Activated T-helper 2 cell treated with anti-CD3 and anti-CD28 coated beads, Interferon-gamma antibody, Interleukin-2, Interleukin-4, amounts not matched to agents 10 μg/mL and 5 μg/mL and 100 μg/mL, durations not matched to agents 14 hours and 24 hours and 36 hours (primary cell): ENCODE data around the gene UQCR11. TPM values are rescaled to one million over a fixed set of nuclear protein-coding genes. Genes with fewer than 3 reads are reported as not detected.

Source experiments
- DNase-seq: peaks from one replicate; pipeline ENCODE4 v3.0.0; 2021; ENCODE audit warnings: low spot score
- H3K27ac Mint-ChIP-seq: one replicate; pipeline ENCODE4 v1.8.0; 2021; ENCODE audit warnings: mixed read lengths
- H3K27me3 Mint-ChIP-seq: one replicate; pipeline ENCODE4 v1.8.0; 2021; ENCODE audit warnings: low read depth, mixed read lengths
- H3K36me3 Mint-ChIP-seq: one replicate; pipeline ENCODE4 v1.8.0; 2021; ENCODE audit warnings: low read depth, mixed read lengths
- H3K4me1 Mint-ChIP-seq: one replicate; pipeline ENCODE4 v1.8.0; 2021; ENCODE audit warnings: low read depth, mixed read lengths
- H3K4me3 Mint-ChIP-seq: one replicate; pipeline ENCODE4 v1.8.0; 2021; ENCODE audit warnings: low read depth, mild to moderate bottlenecking, moderate library complexity, mixed read lengths
- H3K9me3 Mint-ChIP-seq: one replicate; pipeline ENCODE4 v1.8.0; 2021; ENCODE audit warnings: mixed read lengths
- intact Hi-C: fragments of 100-400 bp; cut with micrococcal nuclease; formaldehyde crosslinking; loops from one replicate; pipeline ENCODE4 v1.15.1; 2023
- total RNA-seq: library from RNA; stranded (reverse); gene quantifications from 2 replicates; pipeline ENCODE4 v1.2.3, GENCODE V29; 2022

Gene UQCR11
- total RNA-seq, 1 donor from 2014 or later = 184 TPM

GRCh38 chr19:1587872-1588271, 17.4 kb downstream of the UQCR11 start:
- Mint-ChIP-seq H3K9me3 (no peaks in the 10 kb centered on the region), H3K4me3 (no peak overlapping the region), H3K27ac (no peak overlapping the region), H3K36me3 (peaks cover 49% of the 10 kb centered on the region), H3K4me1 (peaks cover 16% of the 10 kb centered on the region), H3K27me3 (no peaks in the 10 kb centered on the region)
- no peak for DNase-seq
- intact Hi-C loops = no loop called here

DNA sequence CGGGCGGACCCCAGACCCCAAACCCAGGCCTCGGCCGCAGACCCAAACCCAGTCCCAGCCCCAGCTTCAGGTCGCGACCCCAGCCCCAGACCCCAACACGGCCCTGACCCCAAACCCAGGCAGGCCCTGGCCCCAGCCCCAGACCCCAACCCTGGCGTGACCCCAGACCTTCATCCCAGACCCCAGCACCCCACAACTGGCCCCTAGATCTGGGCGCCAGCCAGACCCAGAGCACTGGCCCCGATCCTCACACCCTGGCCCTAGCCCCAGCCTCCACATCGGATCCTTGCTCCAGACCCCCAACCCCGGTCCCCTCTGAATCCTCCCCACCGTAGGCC, 20.1 kb downstream of the UQCR11 start:
- no peak for DNase-seq
- Mint-ChIP-seq H3K4me3 (no peak overlapping the region), H3K4me1 (peaks cover 6% of the 10 kb centered on the region), H3K36me3 (peaks cover 60% of the 10 kb centered on the region), H3K27me3 (no peaks in the 10 kb centered on the region), H3K9me3 (no peaks in the 10 kb centered on the region), H3K27ac (no peak overlapping the region)
- intact Hi-C loops = no loop called here

- Mint-ChIP-seq H3K36me3 (peaks cover 64% of the 10 kb centered on the region), H3K4me3 (no peak overlapping the region), H3K27ac (no peak overlapping the region), H3K9me3 (no peaks in the 10 kb centered on the region), H3K27me3 (no peaks in the 10 kb centered on the region), H3K4me1 (peaks cover 5% of the 10 kb centered on the region)
- intact Hi-C loops = no loop called here
- no peak for DNase-seq
These were observed 20.6 kb downstream of the UQCR11 start for GRCh38 chr19:1584500-1585242.

DNA sequence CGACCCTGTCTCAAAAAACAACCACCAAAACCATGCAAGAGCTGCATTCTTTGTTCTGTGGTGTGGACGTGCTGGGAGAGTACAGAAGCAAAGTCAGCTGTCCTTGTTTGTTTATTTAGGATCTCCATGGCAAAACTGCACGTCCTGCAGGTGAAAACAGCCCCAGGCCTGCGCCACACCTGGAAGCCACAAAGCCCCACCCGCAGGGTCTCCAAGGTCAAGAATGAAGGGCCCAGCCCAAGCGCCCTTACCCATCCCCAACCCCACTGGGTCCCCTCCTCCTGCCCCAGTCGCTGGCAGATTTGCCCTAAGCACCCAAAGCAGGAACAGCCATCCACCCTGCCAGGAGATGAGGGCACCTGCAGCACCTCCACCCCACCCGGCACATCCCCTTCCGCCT, 23.1 kb downstream of the UQCR11 start:
- Mint-ChIP-seq H3K4me3 (no peak overlapping the region), H3K36me3 (peaks cover 60% of the 10 kb centered on the region), H3K9me3 (no peaks in the 10 kb centered on the region), H3K4me1 (no peaks in the 10 kb centered on the region), H3K27me3 (no peaks in the 10 kb centered on the region), H3K27ac (no peak overlapping the region)
- intact Hi-C loops = no loop called here
- no peak for DNase-seq

DNA sequence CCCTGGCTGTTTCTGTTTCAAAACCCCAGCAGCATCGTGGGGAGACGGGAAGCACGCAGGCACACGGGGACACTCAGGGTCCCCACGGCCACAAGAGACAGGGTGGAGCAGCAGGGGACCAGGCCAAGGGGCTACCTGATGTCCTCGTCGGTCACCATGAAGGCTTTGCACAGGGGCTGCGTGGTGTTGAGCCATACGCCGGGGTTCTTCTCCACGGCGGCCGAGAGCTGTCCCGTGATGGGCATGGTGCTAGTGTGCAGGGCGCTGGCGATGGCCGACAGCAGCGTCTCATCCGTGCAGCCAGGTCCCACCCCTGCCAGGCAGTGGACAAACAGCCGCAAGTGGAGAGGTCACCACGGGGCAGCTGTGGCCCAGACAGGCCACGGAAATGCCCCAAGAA, 24.3 kb downstream of the UQCR11 start:
- intact Hi-C loops = no loop called here
- H3K36me3 Mint-ChIP-seq = peaks cover 54% of the 10 kb centered on the region

GRCh38 chr19:1580382-1580781, 24.9 kb downstream of the UQCR11 start:
- no peak overlapping the region for H3K4me3 Mint-ChIP-seq
- no peaks in the 10 kb centered on the region for H3K9me3 Mint-ChIP-seq
- H3K36me3 Mint-ChIP-seq = peaks cover 52% of the 10 kb centered on the region
- no peak overlapping the region for H3K27ac Mint-ChIP-seq
- no peaks in the 10 kb centered on the region for H3K4me1 Mint-ChIP-seq
- intact Hi-C loops = no loop called here
- DNase-seq = no peak
- no peaks in the 10 kb centered on the region for H3K27me3 Mint-ChIP-seq

More for the DNA sequence above, 24.3 kb downstream of the UQCR11 start:
- Mint-ChIP-seq H3K27me3 (no peaks in the 10 kb centered on the region), H3K27ac (no peak overlapping the region), H3K4me1 (no peaks in the 10 kb centered on the region), H3K9me3 (no peaks in the 10 kb centered on the region), H3K4me3 (no peak overlapping the region)
- DNase-seq = no peak

DNA sequence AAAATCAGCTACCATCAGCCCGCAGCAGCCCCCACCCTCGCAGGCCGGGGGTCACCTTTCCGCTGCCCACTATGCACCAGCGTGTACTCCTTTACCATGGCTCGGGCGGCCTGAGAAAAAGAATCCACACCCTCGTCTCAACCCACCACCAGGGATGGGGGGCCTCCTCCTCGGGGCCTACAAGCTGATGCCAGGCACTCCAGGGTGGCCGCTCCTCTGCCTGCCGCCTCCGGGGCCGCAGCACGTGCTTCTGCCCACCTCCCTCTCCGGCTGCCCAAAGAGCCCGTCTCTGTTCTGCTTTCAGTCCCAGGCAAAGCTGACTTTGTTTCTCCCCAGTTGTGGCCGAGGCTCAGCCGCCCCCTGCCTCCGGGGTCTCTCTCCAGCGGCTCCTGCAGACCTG, 26.0 kb downstream of the UQCR11 start:
- H3K9me3 Mint-ChIP-seq = no peaks in the 10 kb centered on the region
- no peaks in the 10 kb centered on the region for H3K4me1 Mint-ChIP-seq
- no peaks in the 10 kb centered on the region for H3K27me3 Mint-ChIP-seq
- no peak for DNase-seq
- no peak overlapping the region for H3K4me3 Mint-ChIP-seq
- peaks cover 44% of the 10 kb centered on the region for H3K36me3 Mint-ChIP-seq
- H3K27ac Mint-ChIP-seq = no peak overlapping the region
- intact Hi-C loops = no loop called here

GRCh38 chr19:1577929-1578618, 27.2 kb downstream of the UQCR11 start:
- no peaks in the 10 kb centered on the region for H3K27me3 Mint-ChIP-seq
- no peaks in the 10 kb centered on the region for H3K9me3 Mint-ChIP-seq
- DNase-seq = no peak
- H3K4me3 Mint-ChIP-seq = no peak overlapping the region
- H3K27ac Mint-ChIP-seq = no peak overlapping the region
- intact Hi-C loops = no loop called here
- H3K36me3 Mint-ChIP-seq = peaks cover 37% of the 10 kb centered on the region
- H3K4me1 Mint-ChIP-seq = no peaks in the 10 kb centered on the region

GRCh38 chr19:1577090-1577928, 28.0 kb downstream of the UQCR11 start:
- no peak overlapping the region for H3K27ac Mint-ChIP-seq
- H3K4me3 Mint-ChIP-seq = no peak overlapping the region
- no peak for DNase-seq
- no peaks in the 10 kb centered on the region for H3K27me3 Mint-ChIP-seq
- H3K4me1 Mint-ChIP-seq = no peaks in the 10 kb centered on the region
- no peaks in the 10 kb centered on the region for H3K9me3 Mint-ChIP-seq
- peaks cover 32% of the 10 kb centered on the region for H3K36me3 Mint-ChIP-seq
- intact Hi-C loops = no loop called here

DNA sequence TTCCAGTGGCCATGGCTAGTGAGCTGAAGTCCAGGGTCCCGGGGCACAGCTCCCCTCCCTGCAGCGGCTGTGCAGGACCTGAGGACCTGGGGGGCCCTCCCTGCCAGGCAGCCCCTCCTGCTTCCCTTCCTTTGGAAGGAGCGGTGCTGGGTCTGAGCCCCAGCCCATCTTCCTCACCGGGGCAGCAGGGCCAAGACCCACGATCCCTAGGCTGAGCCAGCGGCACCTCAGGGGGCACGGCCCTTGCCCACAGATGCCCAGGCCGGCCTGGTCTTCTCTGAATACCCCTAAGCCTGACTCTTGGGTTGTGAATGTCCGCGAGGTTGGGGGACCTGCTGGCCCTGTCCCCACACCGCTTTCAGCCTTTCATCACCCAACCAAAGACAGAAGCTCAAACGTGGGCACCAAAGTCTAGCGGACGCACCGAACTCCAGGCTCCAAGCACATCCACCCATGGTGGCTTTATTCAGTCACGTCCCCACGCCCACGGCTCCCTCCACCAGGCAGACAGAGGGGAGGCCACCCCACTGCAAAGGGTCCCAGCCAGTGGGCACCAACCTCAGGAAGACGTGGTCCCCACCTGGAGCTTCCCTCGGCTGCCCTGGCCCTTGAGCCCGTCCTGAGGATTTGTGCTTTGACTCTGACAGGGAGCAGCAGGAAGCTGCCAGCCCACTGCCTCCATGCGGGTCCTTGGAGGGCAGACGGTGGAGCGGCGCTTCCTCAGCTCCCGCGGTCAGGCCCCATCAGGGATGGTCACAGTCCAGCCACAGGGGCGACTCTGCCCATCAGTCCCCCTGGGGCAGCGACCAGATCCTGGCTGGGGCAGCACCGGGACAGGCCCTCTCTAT, 28.8 kb downstream of the UQCR11 start:
- Mint-ChIP-seq H3K4me1 (no peaks in the 10 kb centered on the region), H3K27me3 (no peaks in the 10 kb centered on the region), H3K36me3 (peaks cover 28% of the 10 kb centered on the region), H3K4me3 (no peak overlapping the region), H3K27ac (no peak overlapping the region), H3K9me3 (no peaks in the 10 kb centered on the region)
- DNase-seq = no peak
- intact Hi-C loops = no loop called here

DNA sequence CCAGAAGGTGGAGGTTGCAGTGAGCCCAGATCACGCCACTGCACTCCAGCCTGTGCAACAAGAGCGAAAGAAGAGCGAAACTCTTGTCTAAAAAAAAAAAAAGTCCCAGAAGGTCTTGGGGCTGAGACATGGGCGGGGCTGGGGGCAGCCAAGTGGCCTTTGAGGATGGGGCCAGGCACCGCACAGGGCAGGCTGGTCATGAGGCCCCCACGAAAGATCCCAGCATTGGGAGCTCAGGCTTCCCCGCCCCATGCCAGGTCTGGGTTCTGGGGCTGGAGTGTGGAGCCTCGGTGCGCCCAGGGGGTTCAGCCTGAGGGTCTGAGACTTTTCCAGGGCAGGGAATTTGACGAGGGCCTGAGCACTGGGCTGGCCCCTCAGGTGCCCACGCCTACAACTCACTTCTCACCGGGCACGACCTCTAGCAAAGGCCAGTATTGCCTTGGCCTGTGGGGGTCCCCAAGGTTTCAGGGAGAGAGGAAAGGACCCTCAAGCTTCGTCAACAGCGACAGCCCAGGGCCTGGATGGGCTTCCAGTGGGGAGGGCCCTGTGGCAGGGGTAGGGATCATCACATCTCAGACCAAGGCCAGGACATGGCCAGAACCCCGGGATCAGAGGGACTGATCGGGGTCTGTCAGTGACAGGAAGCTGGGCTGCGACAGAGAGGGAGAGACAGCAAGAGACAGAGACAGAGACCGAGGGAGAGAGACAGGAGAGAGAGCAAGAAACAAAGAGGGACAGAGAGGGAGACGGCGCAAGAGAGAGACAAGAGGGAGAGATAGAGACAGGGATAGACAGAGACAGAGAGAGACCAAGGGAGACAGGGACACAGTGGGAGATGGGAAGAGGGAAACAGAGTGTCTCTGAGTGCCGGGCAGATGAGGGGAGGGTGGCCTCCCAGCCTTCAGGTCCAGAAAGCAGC, 29.7 kb downstream of the UQCR11 start:
- no peak overlapping the region for H3K4me3 Mint-ChIP-seq
- peaks cover 19% of the 10 kb centered on the region for H3K36me3 Mint-ChIP-seq
- no peak for DNase-seq
- H3K4me1 Mint-ChIP-seq = no peaks in the 10 kb centered on the region
- H3K27me3 Mint-ChIP-seq = peaks cover 1% of the 10 kb centered on the region
- no peaks in the 10 kb centered on the region for H3K9me3 Mint-ChIP-seq
- no peak overlapping the region for H3K27ac Mint-ChIP-seq
- intact Hi-C loops = no loop called here
